Body of pancreas (tissue), 4 donors: Measurements from ENCODE around the gene ALG6. TPM values are rescaled to one million over a fixed set of nuclear protein-coding genes. Genes with fewer than 3 reads are reported as not detected.

Experiments
- ATAC-seq: fragments of 150-250 bp; one replicate; pipeline ENCODE4 v1.9.1; 2016
- DNase-seq, 4 donors: peaks; one replicate each; pipeline ENCODE4 v3.0.0-alpha.2; 2019
- H3K27ac ChIP-seq, 4 donors: fragments of 200-600 bp; sonication (generic); 1 replicate in 3 of 4; 2 replicates in 1 of 4; pipeline versions ENCODE4 v1.5.1 to v1.6.1; 2016 to 2019; ENCODE audit warnings: mild to moderate bottlenecking in 1 of 4, mixed read lengths in 1 of 4, moderate library complexity in 1 of 4
- H3K27me3 ChIP-seq, 2 donors: fragments of 200-600 bp; sonication (generic); one replicate each; pipeline ENCODE4 v1.6.0; 2016; ENCODE audit warnings: mild to moderate bottlenecking in 1 of 2
- H3K36me3 ChIP-seq, 2 donors: fragments of 200-600 bp; sonication (generic); replicated peaks in 1 of 2; 2 replicates each; pipeline ENCODE4 v1.5.1; 2016; ENCODE audit warnings: low read depth in 2 of 2; ENCODE audit not compliant: insufficient read depth in 1 of 2
- H3K4me1 ChIP-seq: fragments of 200-600 bp; sonication (generic); one replicate; pipeline ENCODE4 v1.6.0; 2016
- H3K4me3 ChIP-seq, 2 donors: fragments of 200-600 bp; sonication (generic); 1 replicate in 1 of 2; 2 replicates in 1 of 2; pipeline ENCODE4 v1.5.1; 2016 to 2019
- H3K9me3 ChIP-seq, 3 donors: fragments of 200-600 bp; sonication (generic); 1 replicate in 2 of 3; 2 replicates in 1 of 3; pipeline ENCODE4 v1.5.1; 2016
- CTCF ChIP-seq, 7 experiments: fragments of 450-650 bp in 4 of 7; fragments of 200-600 bp in 3 of 7; sonication (generic) in 3 of 7; IDR thresholded peaks; one replicate each; pipeline ENCODE4 v1.5.1; 2016 to 2019; ENCODE audit warnings: antibody characterized with exemption in 7 of 7
- POLR2A ChIP-seq, 3 donors: fragments of 450-650 bp; IDR thresholded peaks; one replicate each; pipeline ENCODE4 v1.6.1; 2016; ENCODE audit warnings: antibody characterized with exemption in 3 of 3, mild to moderate bottlenecking in 2 of 3
- WGBS, 2 donors: methylation state at CpG; one replicate each; pipeline ENCODE4 v1.1.5; 2017; 5-methylcytosine and 5-hydroxymethylcytosine counted together
- intact Hi-C: fragments of 100-400 bp; cut with DNase I; formaldehyde crosslinking; loops from one replicate; pipeline ENCODE4 v1.15.1; 2023
- total RNA-seq, 2 donors: library from RNA; depleted of rRNA; stranded (reverse); fragments of >200 nt; gene quantifications; one replicate each; pipeline ENCODE4 v1.1.0, GENCODE V29; 2016

ALG6 gene
- total RNA-seq, 2 donors from 2014 or later, result 2.3 to 15.6 TPM

GRCh38 chr1:63328781-63329180 is 38.6 kb upstream of the ALG6 start:
- 82 to 88% methylated on average over 9 of the region's 9 CpGs for WGBS, 2 donors
- Histone ChIP-seq H3K36me3 (no peaks in the 10 kb centered on the region), H3K4me1 (peaks cover 16% of the 10 kb centered on the region), H3K27ac (no peak overlapping the region), H3K4me3 (no peak overlapping the region), H3K27me3 (peaks cover 6 to 60% of the 10 kb centered on the region in 2 donors), H3K9me3 (no peaks in the 10 kb centered on the region)
- no peak for DNase-seq
- no peak for TF ChIP-seq CTCF (IDR thresholded peaks at IDR 0.05)
- TF ChIP-seq POLR2A (IDR thresholded peaks at IDR 0.05), result no peak
- no peak for ATAC-seq
- intact Hi-C loops, result no loop called here

GRCh38 chr1:63329621-63330330 is 37.7 kb upstream of the ALG6 start:
- TF ChIP-seq CTCF (IDR thresholded peaks at IDR 0.05) (no peak), POLR2A (IDR thresholded peaks at IDR 0.05) (no peak)
- no peak overlapping the region for H3K27ac ChIP-seq
- DNase-seq (no peak), ATAC-seq (no peak)
- peaks cover 9% of the 10 kb centered on the region for H3K4me1 ChIP-seq
- no peaks in the 10 kb centered on the region for H3K36me3 ChIP-seq
- H3K9me3 ChIP-seq, result no peaks in the 10 kb centered on the region
- WGBS, 2 donors, result 7 to 12% methylated on average over 33 to 49 of the region's 50 CpGs
- H3K4me3 ChIP-seq, result no peak overlapping the region
- peaks cover 0 to 51% of the 10 kb centered on the region in 2 donors for H3K27me3 ChIP-seq
- intact Hi-C loops, result no loop called here

GRCh38 chr1:63330331-63330916 is 37.0 kb upstream of the ALG6 start:
- H3K27me3 ChIP-seq, result peaks cover 0 to 46% of the 10 kb centered on the region in 2 donors
- no peak overlapping the region for H3K4me3 ChIP-seq
- no peaks in the 10 kb centered on the region for H3K36me3 ChIP-seq
- peaks cover 9% of the 10 kb centered on the region for H3K4me1 ChIP-seq
- 6 to 8% methylated on average over 28 of the region's 28 CpGs for WGBS, 2 donors
- no peak overlapping the region for H3K27ac ChIP-seq
- DNase-seq (no peak), ATAC-seq (no peak)
- no peaks in the 10 kb centered on the region for H3K9me3 ChIP-seq
- TF ChIP-seq CTCF (IDR thresholded peaks at IDR 0.05) (no peak), POLR2A (IDR thresholded peaks at IDR 0.05) (no peak)
- intact Hi-C loops, result no loop called here

GRCh38 chr1:63342402-63342801 is 25.0 kb upstream of the ALG6 start:
- intact Hi-C loops, result no loop called here
- Histone ChIP-seq H3K4me1 (no peaks in the 10 kb centered on the region), H3K27me3 (no peaks in the 10 kb centered on the region), H3K9me3 (no peaks in the 10 kb centered on the region), H3K27ac (no peak overlapping the region), H3K36me3 (no peaks in the 10 kb centered on the region), H3K4me3 (no peak overlapping the region)
- DNase-seq, result no peak
- no peak for ATAC-seq
- WGBS, 2 donors, result 28 to 32% methylated on average over 2 of the region's 2 CpGs
- TF ChIP-seq CTCF (IDR thresholded peaks at IDR 0.05) (no peak), POLR2A (IDR thresholded peaks at IDR 0.05) (no peak)

GRCh38 chr1:63343922-63344321 is 23.5 kb upstream of the ALG6 start:
- intact Hi-C loops, result no loop called here
- ATAC-seq (no peak), DNase-seq (no peak)
- Histone ChIP-seq H3K27ac (no peak overlapping the region), H3K4me3 (no peak overlapping the region), H3K36me3 (no peaks in the 10 kb centered on the region), H3K27me3 (no peaks in the 10 kb centered on the region), H3K9me3 (no peaks in the 10 kb centered on the region), H3K4me1 (no peaks in the 10 kb centered on the region)
- 67 to 92% methylated on average over 1 of the region's 1 CpG for WGBS, 2 donors
- TF ChIP-seq CTCF (IDR thresholded peaks at IDR 0.05) (no peak), POLR2A (IDR thresholded peaks at IDR 0.05) (no peak)
